Esophagus squamous epithelium (tissue), 4 donors: Measurements from ENCODE around the gene STK17A.

Experiments
- CTCF ChIP-seq, 6 experiments: fragments of 450-650 bp in 4 of 6; fragments of 200-600 bp in 2 of 6; sonication (generic) in 2 of 6; IDR thresholded peaks; one replicate each; pipeline ENCODE4 v1.5.1; 2016 to 2019; ENCODE audit warnings: antibody characterized with exemption in 6 of 6, mild to moderate bottlenecking in 4 of 6, moderate library complexity in 4 of 6
- POLR2A ChIP-seq, 4 donors: fragments of 450-650 bp; IDR thresholded peaks; one replicate each; pipeline ENCODE4 v1.6.1; 2017; ENCODE audit warnings: antibody characterized with exemption in 4 of 4, mild to moderate bottlenecking in 4 of 4, moderate library complexity in 3 of 4

- TF ChIP-seq CTCF (IDR thresholded peaks at IDR 0.05), result no peak
- no peak for TF ChIP-seq POLR2A (IDR thresholded peaks at IDR 0.05)
Measured at GRCh38 chr7:43570688-43571365, 12.1 kb upstream of the STK17A start.
